Suprapubic skin (tissue), 4 donors: Measurements from ENCODE around the gene AP3B1.

Experiments used
- POLR2A ChIP-seq, 2 donors: fragments of 450-650 bp; IDR thresholded peaks; one replicate each; pipeline ENCODE4 v1.6.1; 2017; ENCODE audit warnings: antibody characterized with exemption in 2 of 2, mild to moderate bottlenecking in 2 of 2, moderate library complexity in 2 of 2
- POLR2AphosphoS5 ChIP-seq, 3 donors: sonication (generic); formaldehyde crosslinking; IDR thresholded peaks; one replicate each; pipeline ENCODE4 v1.6.1; 2017; ENCODE audit warnings: antibody characterized with exemption in 3 of 3

GRCh38 chr5:78215972-78216371 is 78.5 kb downstream of the AP3B1 start:
- no peak for TF ChIP-seq POLR2AphosphoS5 (IDR thresholded peaks at IDR 0.05)
- no peak for TF ChIP-seq POLR2A (IDR thresholded peaks at IDR 0.05)
